GM18909 (cell line): ENCODE data around the gene TCF25.
"Not testable (repeated sequence)": the region's sequence is repeated elsewhere in the genome, so short reads cannot be mapped to it uniquely, and the experiment has no call there.

Source experiments
- ATAC-seq: cut with Tn5 transposase; IDR thresholded peaks from one replicate; pipeline ENCODE4 v1.9.1; 2021; ENCODE audit warnings: mild to moderate bottlenecking; ENCODE audit not compliant: unreplicated experiment, poor library complexity

Gene TCF25

DNA sequence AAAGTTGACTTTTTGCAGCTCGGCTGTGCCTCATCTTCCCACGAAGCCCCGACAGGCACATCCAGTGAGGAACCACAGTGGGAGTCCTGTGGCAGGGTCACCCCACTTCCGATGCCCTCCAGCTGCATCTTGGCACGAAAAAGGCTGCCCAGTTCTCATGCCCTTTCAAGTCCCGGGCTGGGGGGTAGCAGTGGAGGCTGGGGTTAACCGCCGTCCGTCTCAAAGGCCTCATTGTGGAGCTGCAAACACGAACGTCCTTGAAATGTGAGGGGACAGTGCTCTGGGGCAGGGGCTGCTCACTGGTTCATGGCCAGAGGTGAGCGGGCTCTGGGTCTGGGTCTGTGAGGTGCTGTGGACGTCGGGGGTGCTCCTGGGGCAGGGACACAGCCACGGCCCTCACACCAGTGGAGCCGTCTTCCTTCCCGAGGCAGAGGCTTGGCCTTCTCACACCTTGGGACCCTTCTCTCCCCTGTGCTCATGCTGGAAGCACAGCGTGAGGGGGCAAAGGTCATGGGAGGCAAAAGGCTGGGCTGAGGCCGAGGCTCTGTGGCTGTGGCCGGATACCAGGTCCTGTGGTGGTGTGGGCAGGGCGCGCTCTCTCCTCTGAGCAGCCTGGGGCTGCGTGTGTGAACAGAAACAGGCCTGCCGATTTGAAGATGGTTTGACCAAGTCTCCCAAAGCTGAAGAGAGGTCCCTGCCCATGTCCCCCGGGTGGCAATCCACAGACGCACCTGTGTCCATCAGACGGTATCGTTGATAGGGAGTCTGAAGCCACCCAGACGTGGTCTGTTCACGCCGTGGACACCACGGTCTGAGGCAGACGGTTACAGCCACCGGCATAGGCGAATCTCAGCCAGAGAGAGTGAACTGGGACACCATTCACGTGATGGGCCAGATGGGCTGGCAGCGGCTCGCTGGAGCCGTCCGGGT, 42.2 kb downstream of the TCF25 start:
- no peak for ATAC-seq

DNA sequence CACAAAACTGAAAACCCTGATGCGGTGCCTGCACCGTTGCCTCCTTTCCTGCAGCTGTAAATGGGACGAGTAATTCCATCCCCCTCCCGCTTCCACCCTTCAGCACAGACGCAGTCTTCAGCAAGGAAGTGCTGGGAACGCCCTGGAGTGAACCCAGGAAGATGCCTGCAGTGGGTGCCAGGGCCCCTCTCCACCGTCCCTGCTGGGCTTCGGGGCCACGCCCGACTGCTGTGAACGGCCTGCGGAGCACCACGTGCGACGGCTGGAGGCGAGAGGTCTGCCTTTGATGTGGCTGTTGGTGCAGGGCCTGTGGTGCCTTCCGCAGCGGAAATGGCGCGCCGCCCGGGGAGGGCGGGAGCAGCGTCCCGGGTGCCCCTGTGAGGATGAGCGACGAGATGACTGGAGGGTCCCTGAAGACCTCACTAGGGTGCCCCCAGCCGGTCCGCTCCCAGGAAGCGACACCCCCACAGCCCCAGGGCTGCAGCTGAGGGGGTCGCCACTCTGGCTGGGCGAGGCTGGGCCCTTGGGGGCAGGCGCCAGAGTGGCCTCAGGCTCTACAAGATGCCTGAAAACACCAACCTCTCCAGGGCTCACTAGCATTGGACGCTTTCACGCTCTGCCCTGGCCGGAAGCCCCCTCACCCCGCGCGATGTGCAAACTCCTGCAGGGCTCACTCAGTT, 44.5 kb downstream of the TCF25 start:
- ATAC-seq: peak; percentile 76

DNA sequence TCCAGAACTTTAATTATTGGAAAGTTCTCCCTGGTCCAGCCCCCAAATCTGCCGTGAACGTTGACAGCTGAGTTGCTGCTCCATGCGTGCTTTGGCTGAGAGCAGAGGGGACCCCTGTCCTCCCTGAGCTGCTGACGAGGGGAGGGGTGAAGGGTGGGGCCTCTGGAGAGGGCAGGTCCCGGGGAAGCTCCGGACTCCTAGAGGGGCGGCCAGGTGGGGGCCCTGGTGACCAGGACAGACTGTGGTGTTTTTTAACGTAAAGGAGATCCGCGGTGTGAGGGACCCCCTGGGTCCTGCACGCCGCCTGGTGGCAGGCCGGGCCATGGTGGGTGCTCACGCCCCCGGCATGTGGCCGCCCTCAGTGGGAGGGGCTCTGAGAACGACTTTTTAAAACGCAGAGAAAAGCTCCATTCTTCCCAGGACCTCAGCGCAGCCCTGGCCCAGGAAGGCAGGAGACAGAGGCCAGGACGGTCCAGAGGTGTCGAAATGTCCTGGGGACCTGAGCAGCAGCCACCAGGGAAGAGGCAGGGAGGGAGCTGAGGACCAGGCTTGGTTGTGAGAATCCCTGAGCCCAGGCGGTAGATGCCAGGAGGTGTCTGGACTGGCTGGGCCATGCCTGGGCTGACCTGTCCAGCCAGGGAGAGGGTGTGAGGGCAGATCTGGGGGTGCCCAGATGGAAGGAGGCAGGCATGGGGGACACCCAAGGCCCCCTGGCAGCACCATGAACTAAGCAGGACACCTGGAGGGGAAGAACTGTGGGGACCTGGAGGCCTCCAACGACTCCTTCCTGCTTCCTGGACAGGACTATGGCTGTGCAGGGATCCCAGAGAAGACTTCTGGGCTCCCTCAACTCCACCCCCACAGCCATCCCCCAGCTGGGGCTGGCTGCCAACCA, 45.3 kb downstream of the TCF25 start, which contains the start of gene MC1R:
MC1R (plus strand) TSS at position 410 of the 895 bp plus-strand sequence; CDS start at position 807, 397 bp downstream.
- peak; percentile 9 for ATAC-seq

DNA sequence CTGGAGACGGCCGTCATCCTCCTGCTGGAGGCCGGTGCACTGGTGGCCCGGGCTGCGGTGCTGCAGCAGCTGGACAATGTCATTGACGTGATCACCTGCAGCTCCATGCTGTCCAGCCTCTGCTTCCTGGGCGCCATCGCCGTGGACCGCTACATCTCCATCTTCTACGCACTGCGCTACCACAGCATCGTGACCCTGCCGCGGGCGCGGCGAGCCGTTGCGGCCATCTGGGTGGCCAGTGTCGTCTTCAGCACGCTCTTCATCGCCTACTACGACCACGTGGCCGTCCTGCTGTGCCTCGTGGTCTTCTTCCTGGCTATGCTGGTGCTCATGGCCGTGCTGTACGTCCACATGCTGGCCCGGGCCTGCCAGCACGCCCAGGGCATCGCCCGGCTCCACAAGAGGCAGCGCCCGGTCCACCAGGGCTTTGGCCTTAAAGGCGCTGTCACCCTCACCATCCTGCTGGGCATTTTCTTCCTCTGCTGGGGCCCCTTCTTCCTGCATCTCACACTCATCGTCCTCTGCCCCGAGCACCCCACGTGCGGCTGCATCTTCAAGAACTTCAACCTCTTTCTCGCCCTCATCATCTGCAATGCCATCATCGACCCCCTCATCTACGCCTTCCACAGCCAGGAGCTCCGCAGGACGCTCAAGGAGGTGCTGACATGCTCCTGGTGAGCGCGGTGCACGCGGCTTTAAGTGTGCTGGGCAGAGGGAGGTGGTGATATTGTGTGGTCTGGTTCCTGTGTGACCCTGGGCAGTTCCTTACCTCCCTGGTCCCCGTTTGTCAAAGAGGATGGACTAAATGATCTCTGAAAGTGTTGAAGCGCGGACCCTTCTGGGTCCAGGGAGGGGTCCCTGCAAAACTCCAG, 46.4 kb downstream of the TCF25 start:
- ATAC-seq: no peak

DNA sequence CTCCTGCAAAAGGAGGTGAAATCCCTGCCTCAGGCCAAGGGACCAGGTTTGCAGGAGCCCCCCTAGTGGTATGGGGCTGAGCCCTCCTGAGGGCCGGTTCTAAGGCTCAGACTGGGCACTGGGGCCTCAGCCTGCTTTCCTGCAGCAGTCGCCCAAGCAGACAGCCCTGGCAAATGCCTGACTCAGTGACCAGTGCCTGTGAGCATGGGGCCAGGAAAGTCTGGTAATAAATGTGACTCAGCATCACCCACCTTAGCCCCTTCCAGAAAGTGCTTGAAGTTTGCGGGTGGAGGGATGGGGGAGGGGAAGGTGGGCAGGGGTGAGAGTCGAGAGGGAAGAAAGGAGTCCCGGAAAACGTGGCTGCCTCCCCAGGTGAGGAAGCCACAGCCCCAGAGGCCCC, 47.3 kb downstream of the TCF25 start:
- ATAC-seq: no peak

DNA sequence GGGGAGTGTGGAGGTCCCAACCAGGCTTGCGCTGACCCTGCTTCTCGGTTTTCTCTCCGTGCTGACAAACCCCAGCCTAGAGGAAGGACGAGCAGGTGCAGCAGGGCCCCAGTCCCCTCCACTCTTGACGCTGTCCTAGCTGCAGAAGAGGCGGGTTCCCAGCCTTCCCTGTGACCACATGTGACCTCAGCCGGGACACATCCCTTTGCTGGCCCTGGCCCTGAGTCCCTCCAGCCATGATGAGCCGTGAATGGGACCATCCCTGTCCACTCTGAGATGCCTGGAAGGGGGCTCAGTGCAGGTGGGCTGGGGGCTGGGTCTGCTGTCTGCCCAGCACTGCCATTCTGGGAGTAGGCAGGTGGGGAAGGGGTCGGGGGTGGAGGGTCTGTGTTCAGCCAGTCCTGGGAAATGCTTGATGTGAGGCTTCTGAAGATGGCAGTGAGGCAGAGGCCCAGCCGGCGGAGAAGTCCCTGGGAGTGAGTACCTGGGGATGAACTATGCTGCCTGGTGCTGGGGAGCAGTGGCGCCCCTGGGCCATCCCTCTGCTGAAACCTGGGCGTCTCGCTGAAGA, 47.8 kb downstream of the TCF25 start:
- no peak for ATAC-seq

DNA sequence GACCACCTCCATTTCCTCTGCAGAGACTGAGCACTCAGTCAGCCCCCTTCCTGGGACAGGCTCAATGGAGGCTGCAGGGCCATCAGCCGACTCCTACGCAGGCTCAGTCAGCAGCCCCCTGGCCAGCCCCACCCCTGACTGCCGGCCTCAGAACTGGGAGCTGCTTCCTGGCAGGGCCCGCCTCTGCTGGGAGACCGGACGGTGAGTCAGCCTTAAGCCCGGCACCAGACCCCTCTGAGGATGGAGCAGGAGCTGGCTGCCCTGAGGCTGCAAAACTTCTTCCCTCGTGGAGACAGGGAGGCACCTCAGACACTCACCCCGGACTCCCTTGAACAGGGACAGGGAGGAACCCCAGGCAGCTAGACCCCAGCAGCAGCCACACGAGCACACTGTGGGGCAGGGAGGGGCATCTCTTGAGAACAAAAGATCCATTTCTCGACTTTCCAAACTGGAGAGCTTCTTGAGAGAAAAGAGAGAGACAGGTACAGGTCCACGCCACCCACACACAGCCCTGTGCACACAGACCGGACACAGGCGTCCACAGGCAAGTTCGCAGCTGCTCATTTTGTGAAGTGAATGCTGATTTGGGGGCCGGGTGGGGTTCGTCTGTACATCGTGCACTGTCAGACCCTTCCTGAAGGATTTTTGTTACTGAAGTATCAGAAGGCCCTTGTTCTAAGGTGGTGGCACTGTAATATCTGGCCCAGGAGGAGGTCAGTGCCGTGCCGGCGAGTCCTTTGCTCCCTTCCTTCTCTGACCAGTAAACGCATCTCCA, 48.5 kb downstream of the TCF25 start:
- no peak for ATAC-seq

DNA sequence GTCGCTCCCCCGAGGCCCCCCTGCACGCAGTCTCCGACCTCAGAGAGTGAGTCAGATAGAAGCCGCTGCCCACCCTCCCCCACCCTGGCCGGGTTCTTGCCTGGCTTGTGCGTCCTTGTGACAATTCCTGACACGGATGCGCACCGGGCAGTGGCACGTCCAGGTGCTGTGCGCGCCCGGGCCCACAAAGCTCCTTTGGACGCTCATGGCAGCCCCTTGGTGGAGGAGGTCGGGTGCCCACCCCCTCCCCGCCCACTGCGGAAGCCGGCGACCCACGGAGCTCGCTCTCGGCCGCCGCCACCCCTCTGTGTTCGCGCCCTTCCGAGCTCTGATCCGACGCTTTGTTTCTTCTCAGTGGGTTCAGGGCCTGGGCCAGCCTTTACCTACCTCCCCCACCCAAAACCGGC, 49.1 kb downstream of the TCF25 start:
- ATAC-seq: no peak

DNA sequence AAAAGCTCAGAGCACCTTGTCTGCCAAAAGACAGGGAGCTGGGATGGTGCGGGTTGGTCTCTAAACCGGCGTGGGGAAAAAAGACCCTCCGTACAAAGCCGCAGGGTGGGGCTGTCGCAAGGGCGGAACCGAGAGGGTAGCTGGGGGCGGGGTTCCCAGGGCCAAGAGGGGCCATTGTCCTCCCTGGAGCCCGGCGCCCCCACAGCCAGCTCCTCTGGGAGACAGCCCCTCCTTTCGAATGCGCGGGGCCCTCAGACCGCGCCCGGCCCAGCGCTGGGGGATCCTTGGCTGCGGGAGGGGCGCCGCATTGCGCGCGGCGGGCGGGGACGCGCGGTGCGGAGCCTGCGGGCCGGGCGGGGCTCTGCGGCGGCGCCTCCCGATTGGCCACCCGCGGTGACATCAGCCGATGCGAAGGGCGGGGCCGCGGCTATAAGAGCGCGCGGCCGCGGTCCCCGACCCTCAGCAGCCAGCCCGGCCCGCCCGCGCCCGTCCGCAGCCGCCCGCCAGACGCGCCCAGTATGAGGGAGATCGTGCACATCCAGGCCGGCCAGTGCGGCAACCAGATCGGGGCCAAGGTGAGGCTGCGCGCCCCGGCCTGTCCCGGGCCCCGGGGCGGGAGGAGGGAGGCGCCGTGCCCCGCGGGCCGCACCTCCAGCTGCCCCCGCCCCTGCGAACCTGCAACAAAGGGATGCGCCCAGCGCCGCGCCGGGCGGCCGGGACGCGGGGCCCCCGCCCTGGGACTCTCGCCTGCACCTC, 49.7 kb downstream of the TCF25 start, which contains the start of gene TUBB3:
TUBB3 (plus strand) TSS at position 459 of the 756 bp plus-strand sequence; CDS start at position 519, 60 bp downstream.
- peak; percentile 51 for ATAC-seq

DNA sequence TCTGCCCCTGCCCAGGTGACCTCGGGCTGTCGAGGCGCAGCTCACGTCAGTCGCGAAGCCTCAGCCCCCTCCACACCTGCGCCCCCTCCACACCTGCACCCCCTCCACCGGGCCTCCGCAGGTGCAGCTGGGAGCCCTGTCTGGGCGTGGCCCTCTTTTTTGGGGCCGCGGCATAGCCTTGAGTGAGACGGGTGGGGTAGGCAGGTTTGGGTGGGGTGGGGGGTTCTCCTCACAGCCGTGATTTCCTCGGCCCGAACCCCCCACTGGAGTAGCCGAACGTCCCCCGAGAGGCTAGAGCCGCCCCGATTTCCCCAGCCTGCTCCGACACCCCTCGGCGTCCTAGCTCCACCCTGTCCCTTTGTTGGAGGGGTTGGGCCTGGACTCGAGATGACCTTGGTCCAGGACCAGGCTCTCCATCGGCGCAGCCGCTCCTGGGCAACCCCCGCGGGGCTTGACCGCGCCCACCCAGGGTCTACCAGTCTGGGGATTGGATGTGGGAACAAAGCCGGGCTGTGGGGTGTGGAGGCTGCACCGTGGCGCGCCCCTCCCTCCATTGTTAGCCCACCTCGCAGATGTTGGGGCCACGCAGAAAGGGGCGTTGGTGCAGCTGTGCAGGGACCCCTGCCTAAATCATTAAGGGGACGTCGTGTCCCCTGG, 50.4 kb downstream of the TCF25 start:
- no peak for ATAC-seq

DNA sequence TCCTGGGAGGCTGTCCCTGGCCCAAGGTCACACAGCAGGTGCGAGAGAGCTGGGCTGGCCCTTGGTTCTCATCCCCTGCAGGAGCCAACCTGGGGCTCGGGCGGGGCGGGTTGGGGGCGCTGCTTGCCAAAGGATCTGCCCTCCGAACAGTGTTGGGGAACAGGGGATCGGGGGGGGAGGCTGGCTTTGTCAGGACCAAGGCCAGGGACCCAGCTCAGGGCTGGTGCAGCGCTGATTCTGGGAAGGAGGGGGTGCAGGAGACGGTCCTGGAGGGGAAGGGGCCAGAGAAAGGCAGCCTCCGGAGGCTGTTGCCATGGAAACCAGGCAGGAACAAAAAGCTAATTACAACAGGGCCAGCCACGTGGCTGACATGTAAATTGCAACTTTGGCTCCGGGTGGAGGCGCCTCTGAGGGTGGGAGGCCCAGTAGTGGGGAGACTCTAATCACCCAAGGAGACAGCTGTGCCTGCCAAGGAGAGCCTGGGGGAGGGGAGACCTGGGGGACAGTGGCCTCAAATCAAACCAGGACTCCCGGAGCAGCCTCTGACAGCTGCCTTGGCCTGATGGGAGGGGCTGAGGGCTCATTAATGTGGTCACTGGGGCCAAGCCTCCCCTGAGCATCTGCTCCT, 51.0 kb downstream of the TCF25 start:
- ATAC-seq: no peak

DNA sequence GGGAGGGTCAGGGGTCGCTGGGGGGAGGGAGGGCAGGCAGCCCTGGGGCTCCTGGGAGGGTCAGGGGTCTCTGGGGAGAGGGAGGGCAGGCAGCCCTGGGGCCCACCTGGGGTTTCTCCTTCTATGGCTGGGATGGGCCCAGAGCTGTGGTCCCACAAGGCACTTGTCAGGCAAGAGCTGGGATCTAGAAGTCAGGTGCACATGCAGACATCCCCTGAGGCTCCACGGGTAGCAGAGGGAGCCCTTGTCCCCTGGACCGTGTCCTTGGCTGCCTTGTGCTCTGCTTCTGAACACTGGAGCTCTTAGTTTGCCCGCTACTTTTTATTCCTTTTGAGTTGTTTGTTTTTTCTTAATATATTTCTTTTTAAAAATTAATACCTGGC, 51.5 kb downstream of the TCF25 start:
- ATAC-seq: no peak

DNA sequence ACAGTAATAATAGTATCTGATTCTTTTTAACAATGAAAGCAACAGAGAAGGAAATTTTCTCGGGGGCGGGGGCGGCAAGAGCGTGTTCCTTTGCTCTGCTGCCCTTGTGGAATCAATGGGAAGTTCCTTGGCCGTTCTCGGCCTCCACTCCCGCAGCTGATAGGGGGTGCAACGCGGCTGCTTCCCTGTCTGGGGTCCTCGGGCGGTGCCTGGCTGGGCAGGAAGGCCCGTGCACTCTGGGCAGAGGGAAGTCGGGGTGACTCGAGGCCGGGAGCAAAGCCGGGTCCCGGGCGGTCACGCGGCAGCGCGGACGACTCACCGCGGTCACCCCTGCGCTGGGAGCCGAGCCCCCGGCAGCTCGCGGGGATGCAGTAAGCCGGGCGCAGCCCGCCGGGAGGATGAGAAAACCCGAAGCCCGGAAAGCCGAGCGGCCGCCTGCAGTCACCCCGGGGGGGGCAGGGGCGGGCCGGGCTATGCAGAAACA, 52.2 kb downstream of the TCF25 start:
- no peak for ATAC-seq

DNA sequence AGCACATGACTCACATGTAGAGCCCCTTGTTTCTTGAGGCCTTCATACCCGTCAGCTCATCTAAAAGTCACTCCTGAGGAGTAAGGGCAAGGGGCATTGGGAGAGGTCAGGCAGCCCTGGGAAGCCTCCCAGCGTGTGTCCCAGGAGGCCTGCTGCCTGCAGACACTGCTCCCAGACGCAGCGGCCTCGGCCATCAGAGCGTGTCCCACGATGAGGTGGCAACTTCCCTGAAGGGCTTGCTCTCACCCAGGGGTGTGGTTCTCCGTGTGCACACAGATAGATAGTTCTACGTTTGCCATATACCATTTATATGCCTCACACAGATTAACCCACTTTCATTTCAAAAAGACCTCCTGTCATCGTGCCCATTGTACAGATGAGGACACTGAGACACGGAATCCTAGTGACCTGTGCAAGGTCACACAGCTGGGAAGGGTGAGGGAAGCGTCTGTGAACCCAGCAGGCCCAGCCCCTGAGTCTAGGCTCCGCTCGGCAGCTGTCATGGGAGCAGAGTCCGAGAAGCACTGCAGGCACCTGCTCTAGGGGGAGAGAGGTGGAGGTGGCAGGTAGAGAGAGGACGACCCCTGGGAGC, 58.0 kb downstream of the TCF25 start:
- ATAC-seq: no peak

DNA sequence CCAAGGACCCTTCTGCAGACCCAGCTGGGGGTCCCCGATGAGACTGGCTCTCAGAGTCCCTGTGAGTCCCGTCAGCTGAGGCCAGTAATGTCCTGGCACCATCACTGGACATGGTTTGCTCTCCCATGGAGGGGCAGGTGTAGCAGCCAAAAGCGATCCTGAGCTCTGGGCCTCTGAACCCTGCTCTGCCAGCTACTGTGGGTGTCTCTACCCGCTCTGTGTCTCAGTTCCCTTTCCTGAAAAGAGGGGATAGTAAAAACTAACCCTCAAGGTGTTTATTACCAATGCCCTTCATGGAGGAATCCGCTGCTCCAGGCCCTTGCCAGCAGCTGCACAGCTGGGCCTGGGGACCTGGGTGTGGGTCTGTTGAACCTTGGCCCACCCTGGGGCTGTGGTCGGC, 58.6 kb downstream of the TCF25 start:
- ATAC-seq: no peak

DNA sequence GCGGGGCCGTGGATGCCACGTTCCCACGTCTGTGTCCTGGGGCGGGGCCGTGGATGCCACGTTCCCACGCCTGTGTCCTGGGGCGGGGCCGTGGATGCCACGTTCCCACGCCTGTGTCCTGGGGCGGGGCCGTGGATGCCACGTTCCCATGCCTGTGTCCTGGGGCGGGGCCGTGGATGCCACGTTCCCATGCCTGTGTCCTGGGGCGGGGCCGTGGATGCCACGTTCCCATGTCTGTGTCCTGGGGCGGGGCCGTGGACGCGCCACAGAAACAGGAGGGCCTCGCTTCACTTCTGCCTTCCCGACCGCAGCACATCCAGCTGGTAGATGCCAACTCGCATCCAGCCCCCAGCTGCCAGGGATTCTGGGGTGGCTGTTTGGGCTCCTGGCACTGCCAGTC, 60.6 kb downstream of the TCF25 start:
- not testable (repeated sequence) for ATAC-seq
